Stimulated activated CD4-positive, alpha-beta T cell treated with anti-CD3 and anti-CD28 coated beads, TNF-alpha, amount 100 ng/mL, for 4 hours (primary cell): ENCODE data around the gene UCMA.

ENCODE experiments used
- DNase-seq, 3 experiments: peaks; one replicate each; pipeline ENCODE4 v3.0.0-alpha.2; 2020; ENCODE audit warnings: low read depth in 3 of 3

Gene UCMA

DNA sequence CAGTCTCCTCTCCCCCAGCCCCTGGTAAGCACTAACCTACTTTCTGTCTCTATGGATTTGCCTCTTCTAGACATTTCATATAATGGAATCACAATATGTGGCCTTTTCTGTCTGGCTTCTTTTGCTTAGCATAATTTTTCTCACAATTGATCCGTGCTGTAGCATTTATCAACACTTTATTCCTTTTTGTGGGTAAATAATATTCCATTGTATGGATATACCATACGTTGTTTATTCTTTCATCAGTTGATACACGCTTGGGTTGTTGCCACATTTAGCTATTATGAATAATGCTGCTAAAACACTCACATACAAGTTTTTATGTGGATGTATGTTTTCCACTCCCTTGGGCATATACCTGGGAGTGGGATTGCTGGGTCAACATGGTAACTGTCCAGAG, 47.0 kb downstream of the UCMA start:
- no peak for DNase-seq

DNA sequence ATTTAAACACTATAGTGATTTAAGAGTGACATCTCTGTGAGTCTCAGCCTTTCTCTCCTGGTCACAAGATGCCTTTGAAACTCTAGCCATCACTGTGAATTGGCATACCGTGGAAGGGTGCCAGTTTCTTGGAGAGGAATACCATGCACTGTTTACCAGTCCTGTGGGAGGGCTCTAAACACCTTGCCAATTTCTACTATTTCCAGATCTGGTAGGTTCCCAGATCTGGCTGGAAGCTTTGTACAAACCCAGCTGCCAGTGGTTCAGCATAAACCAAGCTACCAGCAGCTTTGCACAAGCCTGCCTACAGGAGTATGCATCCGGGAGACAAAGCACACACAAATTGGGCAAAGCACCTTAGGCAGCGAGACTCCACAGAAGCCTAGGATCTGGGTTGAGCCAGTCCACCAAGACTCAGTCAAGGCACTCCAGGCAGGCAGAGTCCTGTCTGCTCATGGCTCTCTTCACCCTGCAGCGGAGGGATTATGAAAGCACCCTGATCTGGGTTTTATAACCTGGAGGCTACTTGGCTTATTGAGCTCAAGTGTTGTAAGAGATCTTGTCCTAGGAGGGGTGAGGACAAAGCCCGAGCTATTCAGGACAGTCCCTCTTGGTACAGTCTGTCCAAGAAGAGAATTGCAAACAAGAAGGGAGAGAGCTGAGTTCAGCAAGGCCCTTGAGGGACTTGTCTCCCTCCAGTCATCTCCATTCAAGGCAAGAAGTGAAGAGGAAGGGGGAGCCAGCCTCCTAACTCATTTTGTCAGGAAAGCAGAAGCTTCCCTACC, 49.3 kb downstream of the UCMA start:
- no peak for DNase-seq

DNA sequence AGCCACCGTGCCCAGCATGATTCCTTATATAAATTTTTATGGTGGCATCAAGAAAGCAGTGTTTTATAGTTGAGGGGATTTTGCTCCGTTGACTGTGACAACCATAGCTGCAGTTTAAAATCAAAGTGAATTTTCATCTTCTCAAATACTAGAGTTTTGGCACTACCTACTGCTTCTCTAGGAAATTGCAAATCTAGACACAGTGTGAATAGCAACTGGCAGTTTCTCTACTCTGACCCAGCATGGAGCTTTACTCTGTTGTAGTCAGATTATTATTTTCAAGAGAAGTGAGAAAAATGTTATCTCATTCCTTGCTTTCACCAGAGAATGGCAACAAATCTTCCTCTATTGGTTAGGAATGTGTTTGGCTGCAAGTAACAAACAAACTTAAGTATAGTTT, 49.9 kb downstream of the UCMA start:
- DNase-seq: no peak

DNA sequence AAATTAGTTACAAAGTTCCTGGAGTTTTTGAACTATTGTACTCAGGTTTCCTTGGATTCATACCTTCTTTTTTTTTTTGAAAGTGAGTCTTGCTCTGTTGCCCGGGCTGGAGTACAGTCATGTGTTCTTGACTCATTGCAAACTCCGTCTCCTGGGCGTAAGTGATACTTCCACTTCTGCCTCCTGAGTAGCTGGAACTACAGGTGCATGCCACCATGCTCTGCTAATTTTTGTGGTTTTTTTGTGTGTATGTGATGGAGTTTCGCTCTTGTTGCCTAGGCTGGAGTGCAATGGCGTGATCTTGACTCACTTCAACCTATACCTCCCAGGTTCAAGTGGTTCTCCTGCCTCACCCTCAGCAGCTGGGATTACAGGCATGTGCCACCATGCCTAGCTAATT, 50.5 kb downstream of the UCMA start:
- no peak for DNase-seq

DNA sequence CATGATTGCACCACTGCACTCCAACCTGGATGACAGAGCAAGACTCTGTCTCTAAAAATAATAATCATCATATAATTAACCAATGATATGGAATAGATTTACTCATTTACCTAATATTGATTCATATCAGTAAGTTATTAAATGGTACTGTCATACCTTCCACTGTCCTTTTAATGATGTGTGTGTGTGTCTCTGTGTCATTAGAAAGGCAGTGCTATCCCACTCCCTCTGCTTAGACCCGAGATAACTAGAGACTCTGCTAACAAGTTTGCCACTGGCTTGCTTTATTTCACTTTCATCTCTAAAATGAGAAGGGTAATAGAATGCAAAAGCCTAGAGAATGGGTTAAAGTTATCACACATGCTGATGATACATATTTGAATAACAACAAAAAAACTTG, 51.8 kb downstream of the UCMA start:
- DNase-seq: no peak

DNA sequence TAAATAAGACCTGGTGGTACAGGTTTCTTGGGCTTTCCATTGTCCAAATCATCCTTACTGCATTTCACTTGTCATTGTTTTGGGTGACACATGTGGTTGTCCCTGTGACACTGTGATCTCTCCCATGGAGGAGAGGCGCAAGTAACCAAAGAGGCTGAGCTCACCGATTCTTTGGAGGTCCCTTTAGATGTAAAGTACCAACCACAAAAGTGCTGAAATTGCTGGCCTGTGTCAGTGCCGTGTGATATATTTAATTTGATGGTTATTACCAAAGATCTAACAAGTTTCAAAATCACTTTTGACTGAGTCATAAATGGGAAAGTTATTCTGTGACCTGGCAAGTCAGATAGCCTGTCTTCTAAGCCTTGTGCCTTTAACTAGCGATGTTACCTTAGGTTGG, 53.4 kb downstream of the UCMA start:
- DNase-seq: no peak

DNA sequence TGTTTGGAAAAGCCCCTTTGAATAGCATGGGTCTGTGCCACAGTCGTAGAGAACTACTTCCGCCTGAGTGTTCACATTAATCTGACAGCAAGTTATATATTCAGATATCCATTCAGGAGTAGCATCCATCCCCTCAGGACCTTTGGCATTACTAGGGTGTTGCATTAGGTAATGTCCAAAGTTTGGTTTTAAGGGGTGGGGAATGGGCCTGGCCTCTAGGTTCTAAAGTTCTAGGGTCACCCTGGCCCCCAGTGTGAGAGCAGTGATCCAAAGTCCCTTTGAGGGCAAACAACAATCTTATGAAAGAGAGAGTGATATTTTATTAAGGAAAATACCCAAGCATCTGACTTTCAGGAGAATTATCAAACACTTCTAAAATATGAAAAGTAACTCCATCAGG, 60.6 kb downstream of the UCMA start:
- no peak for DNase-seq
